ENCODE data around the gene CNTN4. TPM values are rescaled to one million over a fixed set of nuclear protein-coding genes. Genes with fewer than 3 reads are reported as not detected.
A peak's percentile ranks its signal among the peaks of the same experiment; 100 is the strongest.

The CNTN4 gene
- total RNA-seq, 1 donor from 2014 or later: not detected

DNA sequence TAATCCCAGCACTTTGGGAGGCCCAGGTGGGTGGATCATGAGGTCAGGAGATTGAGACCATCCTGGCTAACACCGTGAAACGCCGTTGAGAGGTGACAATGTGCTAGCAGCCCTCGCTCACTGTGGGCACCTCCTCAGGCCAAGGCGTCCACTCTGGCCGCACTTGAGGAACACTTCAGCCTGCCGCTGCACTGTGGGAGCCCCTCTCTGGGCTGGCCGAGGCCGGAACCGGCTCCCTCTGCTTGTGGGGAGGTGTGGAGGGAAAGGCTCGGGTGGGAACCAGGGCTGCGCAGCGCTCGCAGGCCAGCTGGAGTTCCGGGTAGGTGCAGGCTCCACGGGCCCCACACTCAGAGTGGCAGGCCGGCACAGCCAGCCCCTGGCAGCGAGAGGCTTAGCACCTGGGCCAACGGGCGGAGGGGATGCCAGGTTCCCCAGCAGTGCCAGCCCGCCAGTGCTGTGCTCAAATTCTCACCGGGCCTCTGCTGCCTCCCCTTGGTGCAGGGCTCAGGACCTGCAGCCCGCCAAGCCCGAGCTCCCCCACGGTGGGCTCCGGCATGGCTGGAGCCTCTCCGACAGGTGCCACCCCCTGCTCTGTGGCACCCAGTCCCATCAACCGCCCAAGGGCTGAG lies 253.6 kb downstream of the CNTN4 start:
- no peaks in the 10 kb centered on the region for H3K4me1 ChIP-seq (ENCODE audit: insufficient read depth, low read length)
- no peak overlapping the region for H3K4me3 ChIP-seq (ENCODE audit: insufficient read depth, low read depth, low read length)
- H4K20me1 ChIP-seq (ENCODE audit: insufficient read depth, low read length): no peaks in the 10 kb centered on the region
- no peak overlapping the region for H2AFZ ChIP-seq (ENCODE audit: low read depth, low read length)
- no peaks in the 10 kb centered on the region for H3K4me1 Mint-ChIP-seq (ENCODE audit: low read depth, unreplicated experiment)
- H3K9me3 Mint-ChIP-seq (ENCODE audit: unreplicated experiment): peaks cover 8% of the 10 kb centered on the region
- H3K9me3 ChIP-seq (ENCODE audit: insufficient read depth, low read depth, low read length): no peaks in the 10 kb centered on the region
- H3K4me3 Mint-ChIP-seq (ENCODE audit: unreplicated experiment): no peak overlapping the region
- no peak overlapping the region for H3K4me2 ChIP-seq (ENCODE audit: low read length)
- H3K36me3 Mint-ChIP-seq (ENCODE audit: low read depth, unreplicated experiment): no peaks in the 10 kb centered on the region
- no peaks in the 10 kb centered on the region for H3K79me2 ChIP-seq (ENCODE audit: insufficient read depth, low read length)
- H3K9ac ChIP-seq (ENCODE audit: low read length): no peak overlapping the region
- FAIRE-seq (no peak), DNase-seq (ENCODE audit: low read depth) (no peak)
- H3K27ac Mint-ChIP-seq (ENCODE audit: unreplicated experiment): no peak overlapping the region
- no peaks in the 10 kb centered on the region for H3K27me3 Mint-ChIP-seq (ENCODE audit: low read depth, unreplicated experiment)
- TF ChIP-seq EZH2 (IDR thresholded peaks at IDR 0.05; ENCODE audit: insufficient read depth, low read length): no peak
- TF ChIP-seq, protein P1, sequence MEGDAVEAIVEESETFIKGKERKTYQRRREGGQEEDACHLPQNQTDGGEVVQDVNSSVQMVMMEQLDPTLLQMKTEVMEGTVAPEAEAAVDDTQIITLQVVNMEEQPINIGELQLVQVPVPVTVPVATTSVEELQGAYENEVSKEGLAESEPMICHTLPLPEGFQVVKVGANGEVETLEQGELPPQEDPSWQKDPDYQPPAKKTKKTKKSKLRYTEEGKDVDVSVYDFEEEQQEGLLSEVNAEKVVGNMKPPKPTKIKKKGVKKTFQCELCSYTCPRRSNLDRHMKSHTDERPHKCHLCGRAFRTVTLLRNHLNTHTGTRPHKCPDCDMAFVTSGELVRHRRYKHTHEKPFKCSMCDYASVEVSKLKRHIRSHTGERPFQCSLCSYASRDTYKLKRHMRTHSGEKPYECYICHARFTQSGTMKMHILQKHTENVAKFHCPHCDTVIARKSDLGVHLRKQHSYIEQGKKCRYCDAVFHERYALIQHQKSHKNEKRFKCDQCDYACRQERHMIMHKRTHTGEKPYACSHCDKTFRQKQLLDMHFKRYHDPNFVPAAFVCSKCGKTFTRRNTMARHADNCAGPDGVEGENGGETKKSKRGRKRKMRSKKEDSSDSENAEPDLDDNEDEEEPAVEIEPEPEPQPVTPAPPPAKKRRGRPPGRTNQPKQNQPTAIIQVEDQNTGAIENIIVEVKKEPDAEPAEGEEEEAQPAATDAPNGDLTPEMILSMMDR (IDR thresholded peaks at IDR 0.05; ENCODE audit: insufficient read depth, low read depth, low read length): no peak
- H3K27ac ChIP-seq (ENCODE audit: low read depth, low read length): no peak overlapping the region
- no peaks in the 10 kb centered on the region for H3K27me3 ChIP-seq (ENCODE audit: insufficient read depth, low read length)
- H3K36me3 ChIP-seq (ENCODE audit: insufficient read depth, low read length): no peaks in the 10 kb centered on the region

DNA sequence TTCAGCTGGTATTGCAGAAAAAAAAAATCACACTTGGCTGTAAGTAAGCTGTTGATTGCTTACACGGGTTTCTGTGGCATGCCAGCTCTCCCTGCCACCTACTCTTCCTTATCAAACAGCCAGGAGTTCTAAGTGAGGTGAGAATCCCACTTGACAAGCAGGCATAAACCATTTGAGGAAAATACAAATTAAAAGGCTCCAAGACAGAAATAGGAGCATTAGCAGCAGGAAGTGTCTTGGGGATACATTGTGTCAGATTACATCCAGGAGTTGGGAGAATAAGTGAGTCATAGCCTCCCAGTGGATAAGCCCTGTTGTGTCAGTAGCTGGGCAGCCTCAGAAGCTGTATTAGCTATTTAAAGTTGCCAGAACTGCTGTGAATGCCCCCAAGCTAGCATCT lies 256.0 kb downstream of the CNTN4 start:
- no peaks in the 10 kb centered on the region for H3K36me3 ChIP-seq (ENCODE audit: insufficient read depth, low read length)
- FAIRE-seq: no peak
- no peaks in the 10 kb centered on the region for H3K4me1 Mint-ChIP-seq (ENCODE audit: low read depth, unreplicated experiment)
- DNase-seq (ENCODE audit: low read depth): peak; percentile 2
- no peaks in the 10 kb centered on the region for H3K27me3 Mint-ChIP-seq (ENCODE audit: low read depth, unreplicated experiment)
- H2AFZ ChIP-seq (ENCODE audit: low read depth, low read length): no peak overlapping the region
- H3K36me3 Mint-ChIP-seq (ENCODE audit: low read depth, unreplicated experiment): no peaks in the 10 kb centered on the region
- H3K79me2 ChIP-seq (ENCODE audit: insufficient read depth, low read length): no peaks in the 10 kb centered on the region
- no peaks in the 10 kb centered on the region for H4K20me1 ChIP-seq (ENCODE audit: insufficient read depth, low read length)
- H3K4me1 ChIP-seq (ENCODE audit: insufficient read depth, low read length): no peaks in the 10 kb centered on the region
- no peak overlapping the region for H3K27ac Mint-ChIP-seq (ENCODE audit: unreplicated experiment)
- no peaks in the 10 kb centered on the region for H3K27me3 ChIP-seq (ENCODE audit: insufficient read depth, low read length)
- no peak overlapping the region for H3K4me2 ChIP-seq (ENCODE audit: low read length)
- H3K4me3 ChIP-seq (ENCODE audit: insufficient read depth, low read depth, low read length): no peak overlapping the region
- H3K9ac ChIP-seq (ENCODE audit: low read length): no peak overlapping the region
- peaks cover 8% of the 10 kb centered on the region for H3K9me3 Mint-ChIP-seq (ENCODE audit: unreplicated experiment)
- no peaks in the 10 kb centered on the region for H3K9me3 ChIP-seq (ENCODE audit: insufficient read depth, low read depth, low read length)
- no peak for TF ChIP-seq EZH2 (IDR thresholded peaks at IDR 0.05; ENCODE audit: insufficient read depth, low read length)
- TF ChIP-seq, protein P1 (IDR thresholded peaks at IDR 0.05; ENCODE audit: insufficient read depth, low read depth, low read length): no peak
- H3K4me3 Mint-ChIP-seq (ENCODE audit: unreplicated experiment): no peak overlapping the region
- no peak overlapping the region for H3K27ac ChIP-seq (ENCODE audit: low read depth, low read length)

DNA sequence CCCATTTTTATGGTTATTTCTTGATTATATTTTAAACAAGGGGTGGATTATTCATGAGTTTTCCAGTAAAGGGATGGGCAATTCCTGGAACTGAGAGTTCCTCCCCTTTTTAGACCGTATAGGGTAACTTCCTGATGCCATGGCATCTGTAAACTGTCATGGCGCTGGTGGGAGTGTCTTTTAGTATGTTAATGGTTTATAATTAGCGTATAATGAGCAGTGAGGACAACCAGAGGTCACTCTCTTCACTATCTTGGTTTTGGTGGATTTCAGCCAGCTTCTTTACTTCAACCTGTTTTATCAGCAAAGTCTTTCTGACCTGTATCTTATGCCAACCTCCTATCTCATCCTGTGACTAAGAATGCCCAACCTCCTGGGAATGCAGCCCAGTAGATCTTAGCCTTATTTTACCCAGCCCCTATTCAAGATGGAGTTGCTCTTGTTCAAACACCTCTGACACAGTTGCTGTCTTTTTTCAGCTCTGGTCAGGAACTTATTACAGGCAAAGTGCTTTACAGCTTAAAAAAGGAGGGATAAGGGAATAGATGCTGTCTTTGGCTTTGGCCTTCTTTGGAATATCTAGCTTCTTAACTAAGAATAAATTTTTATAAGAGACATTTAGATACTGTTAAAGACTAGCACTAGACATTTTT lies 257.8 kb downstream of the CNTN4 start:
- no peaks in the 10 kb centered on the region for H3K4me1 Mint-ChIP-seq (ENCODE audit: low read depth, unreplicated experiment)
- DNase-seq (ENCODE audit: low read depth): no peak
- no peaks in the 10 kb centered on the region for H3K27me3 Mint-ChIP-seq (ENCODE audit: low read depth, unreplicated experiment)
- H3K27ac Mint-ChIP-seq (ENCODE audit: unreplicated experiment): no peak overlapping the region
- Histone ChIP-seq H3K4me3 (ENCODE audit: insufficient read depth, low read depth, low read length) (no peak overlapping the region), H3K27me3 (ENCODE audit: insufficient read depth, low read length) (no peaks in the 10 kb centered on the region), H3K79me2 (ENCODE audit: insufficient read depth, low read length) (no peaks in the 10 kb centered on the region), H3K9ac (ENCODE audit: low read length) (no peak overlapping the region), H3K36me3 (ENCODE audit: insufficient read depth, low read length) (no peaks in the 10 kb centered on the region), H2AFZ (ENCODE audit: low read depth, low read length) (no peak overlapping the region), H3K4me2 (ENCODE audit: low read length) (no peak overlapping the region), H3K27ac (ENCODE audit: low read depth, low read length) (no peak overlapping the region), H3K4me1 (ENCODE audit: insufficient read depth, low read length) (no peaks in the 10 kb centered on the region), H4K20me1 (ENCODE audit: insufficient read depth, low read length) (no peaks in the 10 kb centered on the region), H3K9me3 (ENCODE audit: insufficient read depth, low read depth, low read length) (no peaks in the 10 kb centered on the region)
- H3K36me3 Mint-ChIP-seq (ENCODE audit: low read depth, unreplicated experiment): no peaks in the 10 kb centered on the region
- no peak for FAIRE-seq
- peaks cover 4% of the 10 kb centered on the region for H3K9me3 Mint-ChIP-seq (ENCODE audit: unreplicated experiment)
- no peak overlapping the region for H3K4me3 Mint-ChIP-seq (ENCODE audit: unreplicated experiment)
- TF ChIP-seq EZH2 (IDR thresholded peaks at IDR 0.05; ENCODE audit: insufficient read depth, low read length): no peak
- TF ChIP-seq, protein P1 (IDR thresholded peaks at IDR 0.05; ENCODE audit: insufficient read depth, low read depth, low read length): no peak
